ENCODE measurements around the gene MAGEB2. TPM values are rescaled to one million over a fixed set of nuclear protein-coding genes. Genes with fewer than 3 reads are reported as not detected.
"Not testable (repeated sequence)": the region's sequence is repeated elsewhere in the genome, so short reads cannot be mapped to it uniquely, and the experiment has no call there.

The MAGEB2 gene, protein sequence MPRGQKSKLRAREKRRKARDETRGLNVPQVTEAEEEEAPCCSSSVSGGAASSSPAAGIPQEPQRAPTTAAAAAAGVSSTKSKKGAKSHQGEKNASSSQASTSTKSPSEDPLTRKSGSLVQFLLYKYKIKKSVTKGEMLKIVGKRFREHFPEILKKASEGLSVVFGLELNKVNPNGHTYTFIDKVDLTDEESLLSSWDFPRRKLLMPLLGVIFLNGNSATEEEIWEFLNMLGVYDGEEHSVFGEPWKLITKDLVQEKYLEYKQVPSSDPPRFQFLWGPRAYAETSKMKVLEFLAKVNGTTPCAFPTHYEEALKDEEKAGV
- not detected for total RNA-seq

DNA sequence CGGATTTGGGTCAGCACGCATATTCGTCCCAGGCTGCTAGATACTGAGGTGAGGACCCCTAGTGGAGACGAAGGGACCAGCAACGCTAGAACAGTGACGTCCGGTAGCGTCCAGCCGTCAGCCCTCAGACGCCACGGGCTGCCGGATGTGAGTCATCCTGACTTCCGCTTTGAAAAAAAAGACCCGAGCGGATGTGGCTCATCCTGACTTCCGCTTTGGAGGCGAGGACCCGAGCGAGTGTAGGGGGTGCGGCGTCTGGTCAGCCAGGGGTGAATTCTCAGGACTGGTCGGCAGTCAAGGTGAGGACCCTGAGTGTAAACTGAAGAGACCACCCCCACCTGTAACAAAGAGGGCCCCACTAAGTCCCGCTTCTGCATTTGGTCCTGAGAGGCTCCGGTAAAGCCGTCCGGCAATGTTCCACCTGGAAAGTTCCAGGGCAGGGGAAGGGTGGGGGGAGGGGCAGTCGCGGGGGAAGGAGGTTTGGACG, at the start of gene MAGEB2:
MAGEB2 (plus strand) TSS at position 207 of the 487 bp plus-strand sequence. CDS start 3,018 bp downstream, outside the sequence.
- H3K9me3 Mint-ChIP-seq (ENCODE audit: insufficient read depth): no peaks in the 10 kb centered on the region
- H3K27ac Mint-ChIP-seq: no peak within 1 kb of the TSS
- no peak for DNase-seq
- H3K36me3 Mint-ChIP-seq (ENCODE audit: low read depth): no peaks in the 10 kb centered on the region
- ChIA-PET POLR2A (no interaction called here), CTCF (no interaction called here)
- H3K4me3 Mint-ChIP-seq: no peak within 1 kb of the TSS
- H3K4me1 Mint-ChIP-seq (ENCODE audit: low read depth): no peaks in the 10 kb centered on the region
- no peak for ATAC-seq
- no peaks in the 10 kb centered on the region for H3K27me3 Mint-ChIP-seq (ENCODE audit: low read depth)

GRCh38 chrX:30170900-30171299, 44.5 kb upstream of the MAGEB2 start:
- POLR2A ChIA-PET: no interaction called here
- DNase-seq (no peak), ATAC-seq (no peak)
- CTCF ChIA-PET: no interaction called here
- H3K4me1 Mint-ChIP-seq (ENCODE audit: low read depth): no peaks in the 10 kb centered on the region
- H3K9me3 Mint-ChIP-seq (ENCODE audit: insufficient read depth): no peaks in the 10 kb centered on the region
- H3K36me3 Mint-ChIP-seq (ENCODE audit: low read depth): no peaks in the 10 kb centered on the region
- H3K27ac Mint-ChIP-seq: no peak overlapping the region
- no peak overlapping the region for H3K4me3 Mint-ChIP-seq
- no peaks in the 10 kb centered on the region for H3K27me3 Mint-ChIP-seq (ENCODE audit: low read depth)

DNA sequence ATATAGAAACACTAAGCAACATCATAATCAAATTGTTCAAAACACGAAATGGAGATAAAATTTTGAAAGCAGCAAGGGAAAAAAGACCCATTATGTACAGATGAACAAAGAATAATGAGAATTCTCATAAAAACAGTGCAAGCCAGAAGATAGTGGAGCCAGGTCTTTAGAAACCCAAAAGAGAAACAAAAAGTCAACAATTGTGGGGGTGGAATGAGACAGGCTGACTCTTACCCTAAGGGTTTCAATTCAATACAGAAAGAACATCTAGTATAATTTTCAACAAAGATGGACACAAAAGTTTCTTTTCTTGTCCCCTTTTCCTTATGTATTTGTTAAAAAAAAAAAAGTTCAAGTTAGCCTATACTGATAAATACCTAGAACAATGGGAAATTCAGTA, 34.0 kb upstream of the MAGEB2 start:
- CTCF ChIA-PET: no interaction called here
- no peak for ATAC-seq
- H3K9me3 Mint-ChIP-seq (ENCODE audit: insufficient read depth): no peaks in the 10 kb centered on the region
- H3K4me1 Mint-ChIP-seq (ENCODE audit: low read depth): no peaks in the 10 kb centered on the region
- no peak overlapping the region for H3K4me3 Mint-ChIP-seq
- no peaks in the 10 kb centered on the region for H3K36me3 Mint-ChIP-seq (ENCODE audit: low read depth)
- DNase-seq: no peak
- POLR2A ChIA-PET: no interaction called here
- H3K27ac Mint-ChIP-seq: no peak overlapping the region
- no peaks in the 10 kb centered on the region for H3K27me3 Mint-ChIP-seq (ENCODE audit: low read depth)

DNA sequence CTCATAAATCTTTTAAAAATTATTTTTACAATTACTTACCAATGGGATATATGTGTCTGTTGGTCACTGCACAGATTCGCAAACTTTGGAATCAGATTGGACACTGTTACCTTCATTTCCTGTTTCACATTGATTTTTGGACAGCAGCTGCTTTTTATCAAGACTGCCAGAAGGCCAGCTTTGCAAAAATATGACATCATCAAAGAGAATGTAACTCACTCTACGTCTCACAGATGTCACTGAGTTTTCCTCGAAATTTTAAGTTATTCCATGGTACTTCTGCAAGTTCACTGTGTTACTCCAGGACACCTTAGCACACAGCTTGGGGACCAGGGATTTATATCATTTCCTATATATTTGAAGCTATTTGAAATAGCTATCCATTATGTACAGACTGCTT, 31.8 kb upstream of the MAGEB2 start:
- CTCF ChIA-PET: no interaction called here

DNA sequence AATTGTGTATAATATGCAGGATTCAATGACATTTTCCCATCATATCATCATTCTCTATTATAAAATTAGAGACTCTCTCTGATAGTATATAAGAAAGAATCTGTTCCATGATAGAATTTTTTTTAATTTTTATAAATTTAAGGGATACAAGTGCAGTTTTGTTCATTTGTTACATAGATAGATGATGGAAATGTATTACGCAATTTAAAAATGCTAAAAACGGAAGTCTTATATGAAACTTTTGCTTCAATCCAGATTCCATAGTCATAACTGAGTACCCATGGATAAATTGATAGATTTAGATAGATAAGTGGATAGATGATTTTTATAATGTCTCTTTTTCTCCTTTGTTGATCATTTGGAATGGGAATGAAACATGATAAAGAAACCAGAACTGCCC, 24.9 kb upstream of the MAGEB2 start:
- no peak for DNase-seq
- Mint-ChIP-seq H3K4me3 (no peak overlapping the region), H3K27me3 (ENCODE audit: low read depth) (no peaks in the 10 kb centered on the region), H3K4me1 (ENCODE audit: low read depth) (no peaks in the 10 kb centered on the region), H3K9me3 (ENCODE audit: insufficient read depth) (no peaks in the 10 kb centered on the region), H3K36me3 (ENCODE audit: low read depth) (no peaks in the 10 kb centered on the region), H3K27ac (no peak overlapping the region)
- ATAC-seq: no peak
- ChIA-PET CTCF (no interaction called here), POLR2A (no interaction called here)

More for the DNA sequence above, 31.8 kb upstream of the MAGEB2 start:
- H3K27me3 Mint-ChIP-seq (ENCODE audit: low read depth): no peaks in the 10 kb centered on the region
- no peak for ATAC-seq
- no peak for DNase-seq
- H3K9me3 Mint-ChIP-seq (ENCODE audit: insufficient read depth): no peaks in the 10 kb centered on the region
- no peak overlapping the region for H3K27ac Mint-ChIP-seq
- POLR2A ChIA-PET: no interaction called here
- no peaks in the 10 kb centered on the region for H3K36me3 Mint-ChIP-seq (ENCODE audit: low read depth)
- no peaks in the 10 kb centered on the region for H3K4me1 Mint-ChIP-seq (ENCODE audit: low read depth)
- H3K4me3 Mint-ChIP-seq: no peak overlapping the region

GRCh38 chrX:30193910-30194309, 21.5 kb upstream of the MAGEB2 start:
- H3K27ac Mint-ChIP-seq; H3K9me3 Mint-ChIP-seq (ENCODE audit: insufficient read depth); POLR2A ChIA-PET; DNase-seq; H3K4me3 Mint-ChIP-seq; H3K36me3 Mint-ChIP-seq (ENCODE audit: low read depth); H3K27me3 Mint-ChIP-seq (ENCODE audit: low read depth); CTCF ChIA-PET; ATAC-seq; H3K4me1 Mint-ChIP-seq (ENCODE audit: low read depth): not testable (repeated sequence)

GRCh38 chrX:30196322-30196721, 19.0 kb upstream of the MAGEB2 start:
- no peak for DNase-seq
- Mint-ChIP-seq H3K4me1 (ENCODE audit: low read depth) (no peaks in the 10 kb centered on the region), H3K36me3 (ENCODE audit: low read depth) (no peaks in the 10 kb centered on the region), H3K27me3 (ENCODE audit: low read depth) (no peaks in the 10 kb centered on the region), H3K4me3 (no peak overlapping the region), H3K9me3 (ENCODE audit: insufficient read depth) (no peaks in the 10 kb centered on the region), H3K27ac (no peak overlapping the region)
- ATAC-seq: no peak
- POLR2A ChIA-PET: no interaction called here
- CTCF ChIA-PET: no interaction called here

DNA sequence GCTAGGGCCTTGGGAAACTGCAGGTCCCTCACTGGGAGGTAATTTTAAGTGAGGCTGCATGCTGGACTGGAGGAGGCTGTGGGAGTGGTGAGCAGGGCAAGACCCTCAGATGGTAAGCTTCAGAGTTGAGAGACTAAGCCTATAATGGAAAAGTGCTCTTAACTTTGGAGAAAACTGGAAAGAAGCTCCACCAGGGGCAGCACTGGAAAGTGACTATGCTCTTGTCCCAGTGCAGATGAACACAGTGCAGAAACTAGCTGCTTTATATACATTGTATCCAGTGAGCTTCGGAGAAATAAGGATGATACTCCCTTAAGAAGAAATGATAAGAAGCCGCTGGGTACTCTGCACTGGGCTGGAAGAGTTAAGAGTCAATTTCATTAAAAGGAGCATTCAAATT, 3.2 kb upstream of the MAGEB2 start:
- no peaks in the 10 kb centered on the region for H3K4me1 Mint-ChIP-seq (ENCODE audit: low read depth)
- no peak for DNase-seq
- H3K4me3 Mint-ChIP-seq: no peak overlapping the region
- H3K9me3 Mint-ChIP-seq (ENCODE audit: insufficient read depth): no peaks in the 10 kb centered on the region
- H3K27me3 Mint-ChIP-seq (ENCODE audit: low read depth): no peaks in the 10 kb centered on the region
- ChIA-PET POLR2A (no interaction called here), CTCF (no interaction called here)
- no peaks in the 10 kb centered on the region for H3K36me3 Mint-ChIP-seq (ENCODE audit: low read depth)
- ATAC-seq: no peak
- H3K27ac Mint-ChIP-seq: no peak overlapping the region

- Mint-ChIP-seq H3K27me3 (ENCODE audit: low read depth) (no peaks in the 10 kb centered on the region), H3K27ac (no peak overlapping the region), H3K4me1 (ENCODE audit: low read depth) (no peaks in the 10 kb centered on the region), H3K36me3 (ENCODE audit: low read depth) (no peaks in the 10 kb centered on the region), H3K9me3 (ENCODE audit: insufficient read depth) (no peaks in the 10 kb centered on the region), H3K4me3 (no peak overlapping the region)
- POLR2A ChIA-PET: no interaction called here
- CTCF ChIA-PET: no interaction called here
- DNase-seq (no peak), ATAC-seq (no peak)
Observed at GRCh38 chrX:30217465-30217864, 2.1 kb downstream of the MAGEB2 start.

DNA sequence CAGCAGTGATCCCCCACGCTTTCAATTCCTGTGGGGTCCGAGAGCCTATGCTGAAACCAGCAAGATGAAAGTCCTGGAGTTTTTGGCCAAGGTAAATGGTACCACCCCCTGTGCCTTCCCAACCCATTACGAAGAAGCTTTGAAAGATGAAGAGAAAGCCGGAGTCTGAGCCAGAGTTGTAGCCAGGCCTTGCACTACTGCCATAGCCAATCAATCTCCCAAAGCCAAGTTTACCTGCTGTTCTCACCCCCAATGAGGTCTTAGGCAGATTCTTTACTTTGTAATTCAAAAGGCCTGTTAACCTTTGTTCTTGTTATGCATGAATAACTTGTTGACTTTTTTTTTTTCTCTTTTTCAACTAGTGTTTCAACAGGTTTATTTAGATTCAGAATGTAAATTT, 4.0 kb downstream of the MAGEB2 start:
- CTCF ChIA-PET: no interaction called here
- H3K36me3 Mint-ChIP-seq (ENCODE audit: low read depth): no peaks in the 10 kb centered on the region
- H3K4me3 Mint-ChIP-seq: no peak overlapping the region
- H3K27ac Mint-ChIP-seq: no peak overlapping the region
- no peaks in the 10 kb centered on the region for H3K4me1 Mint-ChIP-seq (ENCODE audit: low read depth)
- H3K27me3 Mint-ChIP-seq (ENCODE audit: low read depth): no peaks in the 10 kb centered on the region
- no peak for DNase-seq
- no peaks in the 10 kb centered on the region for H3K9me3 Mint-ChIP-seq (ENCODE audit: insufficient read depth)
- POLR2A ChIA-PET: no interaction called here
- ATAC-seq: no peak

GRCh38 chrX:30220661-30221060, 5.3 kb downstream of the MAGEB2 start:
- DNase-seq: no peak
- Mint-ChIP-seq H3K27me3 (ENCODE audit: low read depth) (no peaks in the 10 kb centered on the region), H3K36me3 (ENCODE audit: low read depth) (no peaks in the 10 kb centered on the region), H3K27ac (no peak overlapping the region), H3K9me3 (ENCODE audit: insufficient read depth) (no peaks in the 10 kb centered on the region), H3K4me3 (no peak overlapping the region), H3K4me1 (ENCODE audit: low read depth) (no peaks in the 10 kb centered on the region)
- ChIA-PET CTCF (no interaction called here), POLR2A (no interaction called here)
- no peak for ATAC-seq

GRCh38 chrX:30224536-30224935, 9.2 kb downstream of the MAGEB2 start:
- Mint-ChIP-seq H3K9me3 (ENCODE audit: insufficient read depth) (no peaks in the 10 kb centered on the region), H3K27ac (no peak overlapping the region), H3K4me1 (ENCODE audit: low read depth) (no peaks in the 10 kb centered on the region), H3K4me3 (no peak overlapping the region), H3K36me3 (ENCODE audit: low read depth) (no peaks in the 10 kb centered on the region), H3K27me3 (ENCODE audit: low read depth) (no peaks in the 10 kb centered on the region)
- DNase-seq: no peak
- POLR2A ChIA-PET: no interaction called here
- ATAC-seq: no peak
- CTCF ChIA-PET: no interaction called here

DNA sequence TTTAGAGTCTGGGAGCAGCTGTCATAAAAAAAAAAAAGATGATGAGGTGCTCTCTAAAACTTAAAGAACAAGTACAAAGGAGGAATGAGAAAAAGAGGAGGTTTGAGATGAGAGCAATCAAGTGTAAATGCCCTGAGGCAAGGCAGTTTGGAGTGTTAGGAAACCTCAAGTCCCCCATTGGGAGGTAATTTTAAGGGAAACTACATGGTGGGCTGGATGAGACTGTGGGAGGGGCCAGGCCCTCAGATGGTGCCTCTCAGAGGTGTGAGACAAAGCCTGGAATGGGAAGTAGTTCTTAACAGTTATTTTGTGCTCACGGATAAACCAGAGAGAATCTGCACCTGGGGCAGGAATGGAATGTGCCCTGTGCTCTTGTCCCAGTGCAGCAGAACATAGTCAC, 13.2 kb downstream of the MAGEB2 start:
- H3K9me3 Mint-ChIP-seq (ENCODE audit: insufficient read depth): no peaks in the 10 kb centered on the region
- H3K4me3 Mint-ChIP-seq: no peak overlapping the region
- POLR2A ChIA-PET: no interaction called here
- no peaks in the 10 kb centered on the region for H3K27me3 Mint-ChIP-seq (ENCODE audit: low read depth)
- no peak overlapping the region for H3K27ac Mint-ChIP-seq
- no peak for ATAC-seq
- CTCF ChIA-PET: no interaction called here
- no peak for DNase-seq
- H3K4me1 Mint-ChIP-seq (ENCODE audit: low read depth): no peaks in the 10 kb centered on the region
- no peaks in the 10 kb centered on the region for H3K36me3 Mint-ChIP-seq (ENCODE audit: low read depth)

Measured in activated CD8-positive, alpha-beta T cell treated with anti-CD3 and anti-CD28 coated beads, Interleukin-2, amount 10 ng/mL, durations not matched to agents 7 days and 5 days (primary cell).